Fibroblast of mammary gland (primary cell): ENCODE results near the gene DARS2.
"Not testable (repeated sequence)": the region's sequence is repeated elsewhere in the genome, so short reads cannot be mapped to it uniquely, and the experiment has no call there.

Source experiments
- DNase-seq: peaks from one replicate; pipeline ENCODE4 v3.0.0-alpha.2; 2010; ENCODE audit warnings: low read depth
- H3K4me3 ChIP-seq: 2 replicates; pipeline ENCODE4 v1.5.1; 2011; ENCODE audit warnings: low read depth, mild to moderate bottlenecking, low read length, moderate library complexity; ENCODE audit not compliant: control insufficient read depth
- CTCF ChIP-seq: conservative IDR thresholded peaks from 2 replicates; pipeline ENCODE4 v1.5.1; 2011; ENCODE audit warnings: low read depth, low read length, inconsistent platforms; ENCODE audit not compliant: control insufficient read depth, insufficient read depth

DARS2 gene

GRCh38 chr1:173853074-173853473, 28.6 kb downstream of the DARS2 start:
- H3K4me3 ChIP-seq: no peak overlapping the region
- TF ChIP-seq CTCF: no peak
- peak; percentile 54 for DNase-seq

- no peak for TF ChIP-seq CTCF
- H3K4me3 ChIP-seq: no peak overlapping the region
- no peak for DNase-seq
Observed at GRCh38 chr1:173856014-173856413, 31.5 kb downstream of the DARS2 start.

GRCh38 chr1:173856903-173857302, 32.4 kb downstream of the DARS2 start:
- no peak for TF ChIP-seq CTCF
- DNase-seq: no peak

GRCh38 chr1:173857363-173857917, 33.0 kb downstream of the DARS2 start:
- H3K4me3 ChIP-seq: no peak overlapping the region
- DNase-seq: no peak
- TF ChIP-seq CTCF: no peak

More at GRCh38 chr1:173856903-173857302, 32.4 kb downstream of the DARS2 start:
- H3K4me3 ChIP-seq: no peak overlapping the region

GRCh38 chr1:173859547-173859946, 35.1 kb downstream of the DARS2 start:
- DNase-seq: not testable (repeated sequence)

GRCh38 chr1:173860065-173860464, 35.6 kb downstream of the DARS2 start:
- no peak for TF ChIP-seq CTCF
- no peak for DNase-seq
- H3K4me3 ChIP-seq: no peak overlapping the region

More at GRCh38 chr1:173859547-173859946, 35.1 kb downstream of the DARS2 start:
- not testable (repeated sequence) for H3K4me3 ChIP-seq

GRCh38 chr1:173861731-173862145, 37.3 kb downstream of the DARS2 start:
- no peak overlapping the region for H3K4me3 ChIP-seq
- TF ChIP-seq CTCF: no peak
- peak; percentile 37 for DNase-seq

- H3K4me3 ChIP-seq: not testable (repeated sequence)
- DNase-seq: peak; percentile 54
Observed at GRCh38 chr1:173862146-173862768, 37.8 kb downstream of the DARS2 start.
